Measurements from ENCODE around the gene TPST1. TPM values are rescaled to one million over a fixed set of nuclear protein-coding genes. Genes with fewer than 3 reads are reported as not detected.

The TPST1 gene
- total and polyA plus RNA-seq, 9 of the 15 experiments (the other 6 are each of a cell fraction or from before 2014, with no cell fraction given): 0.15 to 2.2 (median 0.53) TPM

GRCh38 chr7:66204822-66205740, at the start of gene TPST1 (continued):
- TF ChIP-seq E2F6 (IDR thresholded peaks at IDR 0.05; ENCODE audit: borderline replicate concordance in 1 of 2, extremely low read depth in 1 of 2, insufficient read depth in 1 of 2, insufficient read length in 1 of 2, low read depth in 1 of 2, low read length in 1 of 2, poor library complexity in 1 of 2, severe bottlenecking in 1 of 2) (peak in 1 of 2 experiments; percentile 54), TFE3 (CRISPR knock-in tag; IDR thresholded peaks at IDR 0.05) (no peak), NFYB (IDR thresholded peaks at IDR 0.05; ENCODE audit: extremely low read depth, insufficient read length) (peak; percentile 83), E2F4 (CRISPR knock-in tag; IDR thresholded peaks at IDR 0.05; ENCODE audit: low read depth) (0 out of 2 replicates have a peak, but pooled peaks have one; percentile 13), MAZ (CRISPR knock-in tag; conservative IDR thresholded peaks at IDR 0.05 in 1 of 2, IDR thresholded peaks at IDR 0.05 in 1 of 2) (peak; percentile 18 to 71; a peak in 2 of 4 replicates), CSDE1 (IDR thresholded peaks at IDR 0.05) (no peak), NKRF (IDR thresholded peaks at IDR 0.05; ENCODE audit: borderline replicate concordance) (no peak), ATF1 (CRISPR knock-in tag; IDR thresholded peaks at IDR 0.05) (no peak), ATF1 (tag; IDR thresholded peaks at IDR 0.05) (peak; percentile 68), ZNF79 (CRISPR knock-in tag; IDR thresholded peaks at IDR 0.05; ENCODE audit: low read depth) (no peak), CXXC5 (CRISPR knock-in tag; IDR thresholded peaks at IDR 0.05) (peak; percentile 51), RBM17 (IDR thresholded peaks at IDR 0.05; ENCODE audit: borderline replicate concordance, low read depth, low read length) (no peak), HMGN3 (IDR thresholded peaks at IDR 0.05; ENCODE audit: borderline replicate concordance, extremely low read depth, insufficient read length, low read depth, low read length) (peak; percentile 58), SMAD1 (IDR thresholded peaks at IDR 0.05; ENCODE audit: low read depth, low read length, partially characterized antibody) (no peak), ZNF583 (CRISPR knock-in tag; IDR thresholded peaks at IDR 0.05) (no peak), FUS (optimal IDR thresholded peaks at IDR 0.05; ENCODE audit: low read depth, low read length) (peak; percentile 65), SMARCB1 (IDR thresholded peaks at IDR 0.05; ENCODE audit: insufficient read length, low read depth) (no peak), CBX2 (IDR thresholded peaks at IDR 0.05; ENCODE audit: insufficient read depth, low read length, poor library complexity, severe bottlenecking) (no peak)

All from K562 (cell line).